Measurements from ENCODE around the gene HSD11B1.

Gene HSD11B1

DNA sequence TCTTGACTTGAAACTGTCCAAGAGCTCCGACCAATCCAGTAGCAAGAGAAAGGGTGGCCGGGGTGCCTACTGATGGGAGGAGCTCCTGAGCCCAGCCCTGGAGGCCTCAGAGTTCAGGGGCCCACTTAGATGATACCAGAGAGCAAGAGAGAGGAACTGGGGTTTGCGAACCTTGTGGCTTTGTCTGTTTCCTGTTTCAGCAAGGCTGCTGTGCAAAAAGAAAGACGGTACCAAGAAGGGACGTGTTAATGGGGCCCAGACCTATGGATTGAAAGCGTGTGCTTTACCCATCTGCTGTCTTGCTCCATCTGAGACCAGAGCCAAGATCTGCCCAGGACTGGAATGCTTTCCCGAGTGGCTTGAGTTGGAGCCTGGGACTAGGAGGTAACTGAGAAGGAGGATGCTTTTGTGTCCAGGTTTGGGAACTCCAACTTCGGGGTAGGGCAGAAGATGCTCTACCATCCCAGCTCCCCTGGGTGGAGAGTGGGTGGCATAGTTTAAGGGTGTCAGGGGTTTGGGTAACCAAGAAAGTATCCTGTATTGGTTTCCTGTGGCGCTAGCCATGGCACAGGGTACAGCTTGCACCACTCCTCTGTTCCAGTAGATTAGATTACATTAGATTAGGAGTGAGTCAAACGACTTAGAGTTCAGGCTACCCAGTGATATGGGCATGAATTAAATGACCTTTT, 51.4 kb downstream of the HSD11B1 start, which contains the start of gene TRAF3IP3:
TSS of gene TRAF3IP3 (plus strand) at position 128 of the 689 bp plus-strand sequence. CDS start 3,987 bp downstream, outside the sequence.
- 77% methylated on average over 7 to 9 of the region's 10 CpGs for WGBS, 2 experiments (ENCODE audit: insufficient coverage in 2 of 2)
- Histone ChIP-seq H3K4me3 (ENCODE audit: extremely low read depth, insufficient read depth, low read length, poor library complexity, severe bottlenecking) (no peak within 1 kb of the TSS), H3K27ac (ENCODE audit: low read depth, low read length, severe bottlenecking) (no peak within 1 kb of the TSS), H3K4me1 (ENCODE audit: control insufficient read depth, insufficient read depth, low read length, poor library complexity, severe bottlenecking) (no peaks in the 10 kb centered on the region), H3K36me3 (ENCODE audit: control insufficient read depth, insufficient read depth, low read length) (no peaks in the 10 kb centered on the region), H3K9me3 (ENCODE audit: control insufficient read depth, low read length) (no peaks in the 10 kb centered on the region)

DNA sequence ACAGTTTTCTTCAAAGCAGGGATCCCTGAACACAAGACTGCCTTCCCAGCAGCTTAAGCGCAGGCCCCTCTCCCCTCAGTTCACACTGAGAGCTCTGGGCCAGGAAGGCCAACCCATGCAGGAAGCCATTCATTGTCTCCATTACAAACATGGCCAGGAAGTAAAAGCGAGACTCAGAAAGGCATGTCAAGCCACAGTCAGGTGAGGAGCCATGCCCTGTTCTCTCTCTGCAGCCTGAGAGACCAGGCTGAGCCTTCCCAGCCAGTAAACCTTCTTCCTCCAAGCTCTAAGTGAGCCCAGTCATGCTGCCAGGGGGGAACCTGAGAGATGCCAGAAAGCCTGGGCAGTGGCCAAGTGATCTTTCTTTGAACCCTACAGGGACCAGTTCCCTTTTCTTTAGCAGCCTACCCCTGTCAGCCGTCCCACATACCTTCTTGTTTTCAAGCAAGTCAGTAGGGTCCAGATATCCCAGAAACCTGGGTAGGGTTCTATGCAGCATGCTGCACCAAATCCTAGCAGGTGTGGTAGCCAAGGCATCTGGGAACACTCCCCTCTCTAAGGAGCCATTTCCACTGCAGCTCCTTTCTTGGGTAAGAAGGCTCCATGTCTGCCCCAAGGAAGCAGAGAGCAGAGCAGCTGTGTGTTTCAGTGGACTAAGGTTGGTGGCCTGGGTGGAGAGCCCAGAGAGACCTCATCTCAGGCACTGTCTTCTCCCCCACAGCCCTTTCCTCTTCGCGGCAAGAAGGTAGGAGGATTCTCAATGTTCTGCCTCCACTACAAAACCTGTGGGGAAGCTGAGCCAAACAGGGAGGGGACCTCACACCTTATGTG, 52.2 kb downstream of the HSD11B1 start:
- WGBS, 2 experiments (ENCODE audit: insufficient coverage in 2 of 2): 97 to 100% methylated on average over 2 to 5 of the region's 5 CpGs
- no peak overlapping the region for H3K27ac ChIP-seq (ENCODE audit: low read depth, low read length, severe bottlenecking)

DNA sequence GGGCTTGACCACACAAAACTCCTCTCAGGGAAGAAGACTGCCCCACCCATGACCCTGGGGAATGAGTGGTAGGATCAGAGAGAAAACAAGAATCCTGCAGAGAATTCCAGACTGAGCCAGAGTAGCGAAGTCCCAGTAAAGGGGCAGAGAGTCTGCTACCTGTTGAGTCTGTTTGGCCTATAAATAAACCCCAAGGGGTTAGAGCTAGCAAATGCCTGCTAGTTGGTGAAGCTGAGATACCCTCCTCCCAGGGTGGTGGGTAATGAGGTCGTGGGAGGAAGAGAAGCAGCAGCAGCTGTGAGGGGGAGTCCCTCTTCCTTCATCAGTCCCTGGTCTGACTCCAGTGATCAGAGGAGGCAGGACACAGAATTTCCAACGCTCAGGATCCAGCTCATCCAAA, 53.8 kb downstream of the HSD11B1 start:
- no peaks in the 10 kb centered on the region for H3K4me1 ChIP-seq (ENCODE audit: control insufficient read depth, insufficient read depth, low read length, poor library complexity, severe bottlenecking)
- H3K27ac ChIP-seq (ENCODE audit: low read depth, low read length, severe bottlenecking): no peak overlapping the region
- WGBS, 2 experiments (ENCODE audit: insufficient coverage in 2 of 2): 48 to 90% methylated on average over 1 to 2 of the region's 3 CpGs
- no peaks in the 10 kb centered on the region for H3K36me3 ChIP-seq (ENCODE audit: control insufficient read depth, insufficient read depth, low read length)
- H3K9me3 ChIP-seq (ENCODE audit: control insufficient read depth, low read length): no peaks in the 10 kb centered on the region
- no peak overlapping the region for H3K4me3 ChIP-seq (ENCODE audit: extremely low read depth, insufficient read depth, low read length, poor library complexity, severe bottlenecking)

More for the DNA sequence above, 52.2 kb downstream of the HSD11B1 start:
- no peaks in the 10 kb centered on the region for H3K9me3 ChIP-seq (ENCODE audit: control insufficient read depth, low read length)
- H3K4me3 ChIP-seq (ENCODE audit: extremely low read depth, insufficient read depth, low read length, poor library complexity, severe bottlenecking): no peak overlapping the region
- no peaks in the 10 kb centered on the region for H3K36me3 ChIP-seq (ENCODE audit: control insufficient read depth, insufficient read depth, low read length)
- no peaks in the 10 kb centered on the region for H3K4me1 ChIP-seq (ENCODE audit: control insufficient read depth, insufficient read depth, low read length, poor library complexity, severe bottlenecking)

DNA sequence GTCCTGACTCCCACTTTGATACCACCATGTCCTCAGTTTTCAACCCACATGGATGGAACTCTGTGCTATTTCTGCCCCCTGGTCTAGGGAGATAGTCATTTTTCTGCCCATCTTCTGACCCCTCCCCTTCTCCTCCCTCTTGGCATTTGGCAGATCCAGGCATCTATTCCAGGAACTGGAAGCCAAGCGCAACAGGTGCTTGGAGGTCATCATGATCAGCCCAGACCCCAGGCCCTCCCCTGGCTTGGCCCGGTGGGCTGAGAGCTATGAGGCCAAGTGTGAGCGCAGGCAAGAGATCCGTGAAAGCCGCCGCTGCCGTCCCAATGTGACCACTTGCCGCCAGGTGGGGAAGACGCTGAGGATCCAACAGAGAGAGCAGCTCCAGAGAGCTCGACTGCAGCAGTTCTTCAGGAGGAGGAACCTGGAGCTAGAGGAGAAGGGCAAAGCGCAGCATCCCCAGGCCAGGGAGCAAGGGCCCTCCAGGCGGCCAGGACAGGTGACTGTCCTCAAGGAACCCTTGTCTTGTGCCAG, 55.2 kb downstream of the HSD11B1 start:
- H3K36me3 ChIP-seq (ENCODE audit: control insufficient read depth, insufficient read depth, low read length): no peaks in the 10 kb centered on the region
- no peaks in the 10 kb centered on the region for H3K4me1 ChIP-seq (ENCODE audit: control insufficient read depth, insufficient read depth, low read length, poor library complexity, severe bottlenecking)
- H3K9me3 ChIP-seq (ENCODE audit: control insufficient read depth, low read length): no peaks in the 10 kb centered on the region
- no peak overlapping the region for H3K4me3 ChIP-seq (ENCODE audit: extremely low read depth, insufficient read depth, low read length, poor library complexity, severe bottlenecking)
- 86 to 93% methylated on average over 12 of the region's 12 CpGs for WGBS, 2 experiments (ENCODE audit: insufficient coverage in 2 of 2)
- no peak overlapping the region for H3K27ac ChIP-seq (ENCODE audit: low read depth, low read length, severe bottlenecking)

DNA sequence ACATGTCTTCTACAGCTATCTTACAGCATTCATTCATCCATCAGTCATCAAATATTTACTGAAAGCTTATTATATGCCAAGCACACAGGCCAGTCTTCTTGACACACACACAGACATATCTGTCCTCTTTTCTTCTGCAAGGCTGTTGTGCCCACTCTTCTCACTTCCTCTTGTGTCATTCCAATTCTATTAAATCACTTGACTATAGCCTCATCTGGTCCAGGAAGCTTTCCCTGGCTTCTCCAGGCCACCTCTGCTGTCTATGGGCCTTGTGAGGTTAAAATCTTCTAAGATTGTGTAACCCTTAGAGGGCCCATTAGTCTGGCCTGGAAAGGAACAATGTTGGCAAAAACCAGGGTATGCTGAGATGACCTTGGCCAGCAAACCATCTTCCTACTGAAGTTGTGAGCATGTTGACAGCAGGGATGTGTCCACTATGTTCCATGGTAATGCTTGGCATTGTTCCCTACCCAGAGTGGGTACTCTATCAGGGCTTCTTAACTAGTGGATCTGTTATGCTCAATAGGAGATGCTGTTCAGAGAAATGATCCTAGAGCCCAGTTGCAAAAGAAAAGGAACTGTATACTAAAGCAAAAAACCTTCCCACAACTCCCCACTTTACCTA, 56.5 kb downstream of the HSD11B1 start:
- Histone ChIP-seq H3K36me3 (ENCODE audit: control insufficient read depth, insufficient read depth, low read length) (no peaks in the 10 kb centered on the region), H3K4me3 (ENCODE audit: extremely low read depth, insufficient read depth, low read length, poor library complexity, severe bottlenecking) (no peak overlapping the region), H3K9me3 (ENCODE audit: control insufficient read depth, low read length) (no peaks in the 10 kb centered on the region), H3K4me1 (ENCODE audit: control insufficient read depth, insufficient read depth, low read length, poor library complexity, severe bottlenecking) (no peaks in the 10 kb centered on the region), H3K27ac (ENCODE audit: low read depth, low read length, severe bottlenecking) (no peak overlapping the region)

DNA sequence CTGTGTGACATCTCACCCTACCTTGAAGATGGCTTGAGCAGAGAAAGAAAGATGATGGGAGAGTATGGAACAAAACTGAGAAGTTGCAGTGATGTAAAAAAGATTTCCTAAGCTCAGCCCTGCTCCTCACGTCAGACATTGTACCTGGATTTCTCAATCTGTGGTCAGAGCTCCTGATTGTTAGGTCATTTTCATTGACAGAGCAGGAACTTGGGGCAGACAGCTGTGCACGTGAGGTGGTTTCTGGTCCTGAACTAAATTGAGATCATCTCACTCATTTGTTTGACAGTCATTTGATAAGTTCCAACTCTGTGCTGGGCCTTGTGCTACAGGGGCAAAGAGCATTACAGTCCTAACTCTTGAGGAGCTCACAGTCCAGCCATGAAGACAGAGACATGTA, 61.4 kb downstream of the HSD11B1 start:
- no peak overlapping the region for H3K4me3 ChIP-seq (ENCODE audit: extremely low read depth, insufficient read depth, low read length, poor library complexity, severe bottlenecking)
- no peaks in the 10 kb centered on the region for H3K36me3 ChIP-seq (ENCODE audit: control insufficient read depth, insufficient read depth, low read length)
- 86 to 92% methylated on average over 2 of the region's 2 CpGs for WGBS, 2 experiments (ENCODE audit: insufficient coverage in 2 of 2)
- no peak overlapping the region for H3K27ac ChIP-seq (ENCODE audit: low read depth, low read length, severe bottlenecking)
- no peaks in the 10 kb centered on the region for H3K9me3 ChIP-seq (ENCODE audit: control insufficient read depth, low read length)
- peaks cover 21% of the 10 kb centered on the region for H3K4me1 ChIP-seq (ENCODE audit: control insufficient read depth, insufficient read depth, low read length, poor library complexity, severe bottlenecking)

DNA sequence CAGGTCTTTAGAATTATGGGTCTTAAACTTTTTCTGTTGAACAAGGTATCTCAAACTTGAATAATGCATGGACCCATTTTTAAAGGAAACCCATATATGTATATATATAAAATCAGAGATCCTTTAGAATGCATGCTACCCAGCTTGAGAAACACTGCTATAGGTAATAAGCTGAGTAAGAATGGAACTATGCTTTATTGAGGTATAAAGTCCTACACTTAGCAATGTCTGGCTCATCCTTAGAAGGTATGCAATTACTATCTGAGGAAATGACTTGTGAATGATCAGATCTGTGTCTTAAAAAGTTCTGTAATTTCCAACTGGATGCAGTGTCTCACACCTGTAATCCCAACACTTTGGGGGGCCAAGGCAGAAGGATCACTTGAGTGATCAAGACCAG, 62.5 kb downstream of the HSD11B1 start:
- H3K9me3 ChIP-seq (ENCODE audit: control insufficient read depth, low read length): no peaks in the 10 kb centered on the region
- no peak overlapping the region for H3K4me3 ChIP-seq (ENCODE audit: extremely low read depth, insufficient read depth, low read length, poor library complexity, severe bottlenecking)
- H3K27ac ChIP-seq (ENCODE audit: low read depth, low read length, severe bottlenecking): no peak overlapping the region
- H3K4me1 ChIP-seq (ENCODE audit: control insufficient read depth, insufficient read depth, low read length, poor library complexity, severe bottlenecking): peaks cover 21% of the 10 kb centered on the region
- no peaks in the 10 kb centered on the region for H3K36me3 ChIP-seq (ENCODE audit: control insufficient read depth, insufficient read depth, low read length)

DNA sequence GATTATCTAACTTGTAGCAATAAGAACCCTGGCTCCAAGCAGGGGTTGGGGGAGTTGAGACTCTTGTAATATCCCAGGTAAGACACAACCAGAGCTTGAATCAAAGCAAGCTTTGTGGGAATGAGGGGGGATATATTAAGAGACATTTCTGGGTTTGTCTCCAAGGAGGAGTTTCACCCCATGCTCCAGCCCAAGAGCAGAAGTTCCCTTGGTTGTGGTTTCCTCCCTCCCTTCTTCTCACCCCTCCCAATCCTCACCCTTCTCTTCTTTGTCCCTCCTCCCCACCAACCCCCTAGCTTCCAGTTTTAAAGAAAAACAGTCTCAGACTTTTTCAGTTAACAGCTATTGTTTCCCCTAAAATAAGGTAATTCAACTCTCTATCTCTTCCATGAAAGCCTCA, 63.1 kb downstream of the HSD11B1 start:
- peaks cover 21% of the 10 kb centered on the region for H3K4me1 ChIP-seq (ENCODE audit: control insufficient read depth, insufficient read depth, low read length, poor library complexity, severe bottlenecking)
- no peak overlapping the region for H3K4me3 ChIP-seq (ENCODE audit: extremely low read depth, insufficient read depth, low read length, poor library complexity, severe bottlenecking)
- H3K36me3 ChIP-seq (ENCODE audit: control insufficient read depth, insufficient read depth, low read length): no peaks in the 10 kb centered on the region
- H3K27ac ChIP-seq (ENCODE audit: low read depth, low read length, severe bottlenecking): no peak overlapping the region
- H3K9me3 ChIP-seq (ENCODE audit: control insufficient read depth, low read length): no peaks in the 10 kb centered on the region

DNA sequence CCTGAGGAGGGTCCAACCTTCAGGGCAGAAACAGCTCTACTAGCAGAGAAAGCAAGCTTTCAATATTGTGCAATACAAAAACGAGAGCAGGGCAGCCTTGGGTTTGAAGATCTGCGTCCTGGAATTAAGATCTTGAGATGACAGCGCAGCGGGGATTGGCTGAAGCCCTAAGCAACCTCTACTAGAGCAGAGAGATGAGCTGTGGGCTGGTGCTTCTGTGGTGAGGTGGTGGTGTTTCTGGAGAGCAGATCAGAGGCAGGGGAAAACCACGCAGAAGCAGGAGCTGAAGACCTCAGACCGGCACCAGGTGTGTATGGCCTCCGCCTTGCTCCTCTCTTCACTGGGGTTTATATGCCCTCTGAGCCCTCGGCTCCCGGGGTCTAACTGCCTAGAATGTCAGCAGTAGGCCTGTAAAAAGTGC, 63.7 kb downstream of the HSD11B1 start:
- 93 to 94% methylated on average over 8 to 9 of the region's 9 CpGs for WGBS, 2 experiments (ENCODE audit: insufficient coverage in 2 of 2)
- H3K4me1 ChIP-seq (ENCODE audit: control insufficient read depth, insufficient read depth, low read length, poor library complexity, severe bottlenecking): peaks cover 21% of the 10 kb centered on the region
- H3K27ac ChIP-seq (ENCODE audit: low read depth, low read length, severe bottlenecking): peak overlapping the region; percentile 98
- no peak overlapping the region for H3K4me3 ChIP-seq (ENCODE audit: extremely low read depth, insufficient read depth, low read length, poor library complexity, severe bottlenecking)
- H3K36me3 ChIP-seq (ENCODE audit: control insufficient read depth, insufficient read depth, low read length): no peaks in the 10 kb centered on the region
- no peaks in the 10 kb centered on the region for H3K9me3 ChIP-seq (ENCODE audit: control insufficient read depth, low read length)

DNA sequence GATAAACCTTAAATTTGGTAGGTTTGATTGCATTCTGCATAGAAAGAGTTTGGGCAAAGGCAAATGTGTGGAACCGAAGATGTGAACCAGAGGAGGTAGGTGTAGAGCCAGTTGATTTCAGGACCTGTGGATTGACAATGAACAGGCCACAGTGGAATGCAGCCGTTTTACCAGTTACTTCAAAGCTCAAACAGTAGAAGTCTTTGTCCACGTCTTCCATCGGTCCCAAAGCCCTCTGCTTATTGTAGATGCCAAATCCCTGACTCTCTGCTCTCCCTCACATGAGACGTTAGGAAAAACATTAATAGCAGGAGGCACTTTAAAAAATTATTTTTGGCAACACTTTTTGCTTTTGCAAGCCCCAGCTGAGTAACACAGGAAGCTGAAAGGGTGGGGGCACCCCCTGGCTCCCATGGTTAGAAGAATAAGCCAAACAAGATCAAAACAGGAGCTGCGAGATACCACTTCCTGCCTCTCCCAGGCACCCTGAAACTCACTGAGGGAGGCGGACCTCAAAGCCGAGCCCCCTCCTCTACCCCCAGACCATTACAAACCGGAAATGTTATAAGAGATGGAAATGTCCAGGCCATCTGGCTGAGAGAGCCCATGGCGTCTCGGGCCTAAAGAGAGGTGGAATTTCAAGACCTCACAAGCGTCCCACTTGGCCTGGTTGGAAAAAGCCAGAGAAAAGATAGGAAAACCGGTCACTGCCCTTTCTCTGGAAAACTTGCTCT, 64.7 kb downstream of the HSD11B1 start:
- Histone ChIP-seq H3K27ac (ENCODE audit: low read depth, low read length, severe bottlenecking) (peak overlapping the region; percentile 98), H3K36me3 (ENCODE audit: control insufficient read depth, insufficient read depth, low read length) (no peaks in the 10 kb centered on the region), H3K4me1 (ENCODE audit: control insufficient read depth, insufficient read depth, low read length, poor library complexity, severe bottlenecking) (peaks cover 23% of the 10 kb centered on the region), H3K4me3 (ENCODE audit: extremely low read depth, insufficient read depth, low read length, poor library complexity, severe bottlenecking) (no peak overlapping the region), H3K9me3 (ENCODE audit: control insufficient read depth, low read length) (no peaks in the 10 kb centered on the region)
- WGBS, 2 experiments (ENCODE audit: insufficient coverage in 2 of 2): 67 to 79% methylated on average over 7 to 9 of the region's 13 CpGs

All from mesodermal cell (in vitro differentiated cells).